B cell (primary cell): ENCODE measurements around the gene POLL. TPM values are rescaled to one million over a fixed set of nuclear protein-coding genes. Genes with fewer than 3 reads are reported as not detected.

ENCODE experiments used
- ATAC-seq: fragments of 200-7000 bp; cut with Tn5 transposase; one replicate; pipeline ENCODE4 v1.10.0; 2021; ENCODE audit warnings: low read depth, mild to moderate bottlenecking, moderate number of reproducible peaks, moderate library complexity
- CTCF ChIA-PET: fragments of 350-600 bp; sonication (Branson Sonifier 250); formaldehyde crosslinking; loops from one replicate; lab custom pipeline; 2021; ENCODE audit warnings: antibody characterized with exemption, inconsistent platforms; lab: Charles Lee
- POLR2A ChIA-PET: fragments of 350-600 bp; sonication (Branson Sonifier 250); formaldehyde crosslinking; loops from one replicate; lab custom pipeline; 2021; ENCODE audit warnings: antibody characterized with exemption; lab: Charles Lee
- DNase-seq: peaks from one replicate; pipeline ENCODE4 v3.0.0; 2013
- H2AFZ ChIP-seq: 2 replicates; pipeline ENCODE4 v1.6.1; 2012; ENCODE audit warnings: mild to moderate bottlenecking, low read depth, low read length; ENCODE audit not compliant: insufficient read depth, poor library complexity, severe bottlenecking
- H3K27ac ChIP-seq, 2 donors: 1 replicate in 1 of 2; 2 replicates in 1 of 2; pipeline ENCODE4 v1.5.1; 2012 to 2013; ENCODE audit warnings: low read length in 2 of 2, mild to moderate bottlenecking in 2 of 2, moderate library complexity in 1 of 2
- H3K27me3 ChIP-seq, 4 experiments: fragments of 200-600 bp in 1 of 4; sonication (generic) in 1 of 4; replicated peaks in 1 of 4; 1 replicate in 2 of 4; 2 replicates in 2 of 4; pipeline versions ENCODE4 v1.6.1 to v1.7.0; 2013 to 2016; ENCODE audit warnings: low read length in 3 of 4, mild to moderate bottlenecking in 2 of 4, mixed read lengths in 1 of 4, moderate library complexity in 1 of 4; ENCODE audit not compliant: insufficient read depth in 4 of 4, control insufficient read depth in 3 of 4; ENCODE audit errors: control extremely low read depth in 1 of 4
- H3K36me3 ChIP-seq, 2 experiments: replicated peaks in 1 of 2; 1 replicate in 1 of 2; 2 replicates in 1 of 2; pipeline versions ENCODE4 v1.6.1 to v1.7.1; 2013; ENCODE audit warnings: low read length in 1 of 2; ENCODE audit not compliant: insufficient read depth in 2 of 2, control insufficient read depth in 1 of 2; ENCODE audit errors: control extremely low read depth in 1 of 2, extremely low read depth in 1 of 2
- H3K4me1 ChIP-seq, 2 donors: fragments of 200-600 bp in 1 of 2; sonication (generic) in 1 of 2; 1 replicate in 1 of 2; 2 replicates in 1 of 2; pipeline versions ENCODE4 v1.5.1 to v1.6.1; 2013 to 2017; ENCODE audit warnings: low read length in 2 of 2; ENCODE audit not compliant: control insufficient read depth in 2 of 2, insufficient read depth in 2 of 2
- H3K4me2 ChIP-seq: replicated peaks from 2 replicates; pipeline ENCODE3; 2012; ENCODE audit warnings: mild to moderate bottlenecking, low read depth, low read length; ENCODE audit not compliant: poor library complexity, severe bottlenecking
- H3K4me3 ChIP-seq, 5 experiments: fragments of 200-600 bp in 1 of 5; sonication (generic) in 1 of 5; 1 replicate in 3 of 5; 2 replicates in 2 of 5; pipeline versions ENCODE4 v1.5.1 to v1.7.0; 2011 to 2016; ENCODE audit warnings: low read length in 4 of 5, mild to moderate bottlenecking in 4 of 5, low read depth in 2 of 5, control low read depth in 1 of 5, moderate library complexity in 1 of 5; ENCODE audit not compliant: insufficient read depth in 1 of 5; ENCODE audit errors: control extremely low read depth in 1 of 5, extremely low read depth in 1 of 5
- H3K79me2 ChIP-seq: fragments of 200-600 bp; sonication (generic); one replicate; pipeline ENCODE4 v1.6.0; 2016; ENCODE audit warnings: low read length; ENCODE audit not compliant: control insufficient read depth, insufficient read depth
- H3K9ac ChIP-seq: fragments of 200-600 bp; sonication (generic); 2 replicates; pipeline ENCODE4 v1.6.1; 2017; ENCODE audit warnings: mild to moderate bottlenecking, low read length, moderate library complexity
- H3K9me3 ChIP-seq, 3 donors: one replicate each; pipeline versions ENCODE4 v1.6.1 to v1.7.1; 2013; ENCODE audit warnings: low read length in 2 of 3; ENCODE audit not compliant: control insufficient read depth in 2 of 3, insufficient read depth in 1 of 3; ENCODE audit errors: control extremely low read depth in 1 of 3
- H4K20me1 ChIP-seq: 2 replicates; pipeline ENCODE4 v1.6.0; 2012; ENCODE audit warnings: mild to moderate bottlenecking, low read length; ENCODE audit not compliant: insufficient read depth, control insufficient read depth, poor library complexity, severe bottlenecking
- H3K27ac Mint-ChIP-seq: one replicate; pipeline ENCODE4 v1.8.0; 2021; ENCODE audit warnings: mixed read lengths
- H3K27me3 Mint-ChIP-seq: one replicate; pipeline ENCODE4 v1.8.0; 2021; ENCODE audit warnings: mixed read lengths
- H3K4me1 Mint-ChIP-seq: one replicate; pipeline ENCODE4 v1.8.0; 2021; ENCODE audit warnings: mixed read lengths
- H3K4me3 Mint-ChIP-seq: one replicate; pipeline ENCODE4 v1.8.0; 2021; ENCODE audit warnings: mixed read lengths
- H3K9me3 Mint-ChIP-seq: one replicate; pipeline ENCODE4 v1.8.0; 2022; ENCODE audit warnings: mixed read lengths; ENCODE audit not compliant: insufficient read depth
- EZH2 ChIP-seq: IDR thresholded peaks from 2 replicates; pipeline ENCODE4 v1.6.1; 2012; ENCODE audit warnings: borderline replicate concordance, low read depth, mild to moderate bottlenecking, moderate library complexity, low read length; ENCODE audit not compliant: insufficient read depth, poor library complexity, severe bottlenecking
- WGBS: methylation state at CpG from one replicate; pipeline ENCODE4 v1.1.5; 2013; ENCODE audit warnings: missing lambda C conversion rate; ENCODE audit not compliant: insufficient coverage; 5-methylcytosine and 5-hydroxymethylcytosine counted together
- intact Hi-C: fragments of 100-400 bp; cut with micrococcal nuclease; formaldehyde crosslinking; loops from one replicate; pipeline ENCODE4 v1.10.0; 2022
- polyA plus RNA-seq: library from polyadenylated mRNA; depleted of rRNA; stranded (reverse); fragments of >200 nt; gene quantifications from 2 replicates; pipeline ENCODE4 v1.2.3, GENCODE V29; 2012
- total RNA-seq, 2 donors: library from RNA; stranded (reverse); fragments of 120-200 nt in 1 of 2; gene quantifications; 1 replicate in 1 of 2; 2 replicates in 1 of 2; pipeline versions ENCODE4 v1.2.3 to v1.2.4, GENCODE V29; 2013 to 2022
- TF ChIP-seq, protein P1 (sequence below): fragments of 200-600 bp; IDR thresholded peaks from one replicate; pipeline ENCODE4 v1.8.0; 2022; ENCODE audit warnings: antibody characterized with exemption, mild to moderate bottlenecking

POLL gene
- total and polyA plus RNA-seq, 2 donors (not counting 1 experiment from before 2014, with no cell fraction given), result 46.0 to 46.7 TPM

DNA sequence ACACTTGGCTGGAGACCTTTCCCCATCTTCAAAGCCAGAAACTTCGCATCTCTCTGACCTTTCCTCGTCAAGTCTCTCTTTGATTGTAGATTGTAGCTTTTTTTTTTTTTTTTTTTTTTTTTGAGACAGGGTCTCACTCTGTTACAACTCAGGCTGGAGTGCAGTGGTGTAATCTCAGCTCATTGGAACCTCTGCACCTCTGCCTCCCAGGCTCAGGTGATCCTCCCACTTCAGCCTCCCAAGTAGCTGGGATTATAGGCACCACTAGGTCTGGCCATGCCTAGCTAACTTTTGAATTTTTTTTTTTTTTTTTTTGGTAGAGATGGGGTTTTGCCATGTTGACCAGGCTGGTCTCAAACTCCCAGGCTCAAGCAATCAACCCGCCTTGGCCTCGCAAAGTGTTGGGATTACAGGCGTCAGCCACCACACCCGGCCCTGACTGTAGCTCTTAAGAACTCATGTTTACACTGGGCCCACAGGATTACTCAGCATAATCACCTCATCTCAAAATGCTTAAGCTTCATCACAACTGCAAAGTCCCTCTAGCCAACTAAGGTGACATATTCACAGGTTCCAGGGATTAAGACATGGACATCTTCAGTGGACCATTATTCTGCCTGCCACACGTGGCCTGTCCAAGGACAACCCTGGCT, 11.7 kb downstream of the POLL start:
- Mint-ChIP-seq H3K4me3 (no peak overlapping the region), H3K9me3 (no peaks in the 10 kb centered on the region), H3K4me1 (no peaks in the 10 kb centered on the region), H3K27me3 (no peaks in the 10 kb centered on the region), H3K27ac (no peak overlapping the region)
- ChIA-PET CTCF (interaction anchor here (0.7 to 1.3 kb wide), 5 partner anchors 34 to 1628 kb away, joined by 3 to 7 read pairs (median 4); no protein-coding TSS in a partner anchor), POLR2A (interaction anchor here (0.6 to 0.7 kb wide), 2 partner anchors 40 to 538 kb away, joined by 3 to 10 read pairs; no protein-coding TSS in a partner anchor)
- intact Hi-C loops, result no loop called here
- H3K27ac ChIP-seq, result no peak overlapping the region
- no peak overlapping the region for H3K4me3 ChIP-seq
- no peaks in the 10 kb centered on the region for H4K20me1 ChIP-seq
- H3K9ac ChIP-seq, result no peak overlapping the region
- H3K4me2 ChIP-seq, result no peak overlapping the region
- WGBS, result 91% methylated on average over 5 of the region's 7 CpGs
- ATAC-seq, result no peak
- H2AFZ ChIP-seq, result no peak overlapping the region
- peaks cover 0 to 18% of the 10 kb centered on the region in 2 experiments for H3K36me3 ChIP-seq
- no peak for TF ChIP-seq EZH2
- TF ChIP-seq, protein P1, sequence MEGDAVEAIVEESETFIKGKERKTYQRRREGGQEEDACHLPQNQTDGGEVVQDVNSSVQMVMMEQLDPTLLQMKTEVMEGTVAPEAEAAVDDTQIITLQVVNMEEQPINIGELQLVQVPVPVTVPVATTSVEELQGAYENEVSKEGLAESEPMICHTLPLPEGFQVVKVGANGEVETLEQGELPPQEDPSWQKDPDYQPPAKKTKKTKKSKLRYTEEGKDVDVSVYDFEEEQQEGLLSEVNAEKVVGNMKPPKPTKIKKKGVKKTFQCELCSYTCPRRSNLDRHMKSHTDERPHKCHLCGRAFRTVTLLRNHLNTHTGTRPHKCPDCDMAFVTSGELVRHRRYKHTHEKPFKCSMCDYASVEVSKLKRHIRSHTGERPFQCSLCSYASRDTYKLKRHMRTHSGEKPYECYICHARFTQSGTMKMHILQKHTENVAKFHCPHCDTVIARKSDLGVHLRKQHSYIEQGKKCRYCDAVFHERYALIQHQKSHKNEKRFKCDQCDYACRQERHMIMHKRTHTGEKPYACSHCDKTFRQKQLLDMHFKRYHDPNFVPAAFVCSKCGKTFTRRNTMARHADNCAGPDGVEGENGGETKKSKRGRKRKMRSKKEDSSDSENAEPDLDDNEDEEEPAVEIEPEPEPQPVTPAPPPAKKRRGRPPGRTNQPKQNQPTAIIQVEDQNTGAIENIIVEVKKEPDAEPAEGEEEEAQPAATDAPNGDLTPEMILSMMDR, result no peak
- H3K27me3 ChIP-seq, result no peaks in the 10 kb centered on the region
- no peaks in the 10 kb centered on the region for H3K4me1 ChIP-seq
- H3K79me2 ChIP-seq, result no peaks in the 10 kb centered on the region
- peaks cover 0 to 9% (median 0%) of the 10 kb centered on the region in 3 donors for H3K9me3 ChIP-seq
- DNase-seq, result no peak

DNA sequence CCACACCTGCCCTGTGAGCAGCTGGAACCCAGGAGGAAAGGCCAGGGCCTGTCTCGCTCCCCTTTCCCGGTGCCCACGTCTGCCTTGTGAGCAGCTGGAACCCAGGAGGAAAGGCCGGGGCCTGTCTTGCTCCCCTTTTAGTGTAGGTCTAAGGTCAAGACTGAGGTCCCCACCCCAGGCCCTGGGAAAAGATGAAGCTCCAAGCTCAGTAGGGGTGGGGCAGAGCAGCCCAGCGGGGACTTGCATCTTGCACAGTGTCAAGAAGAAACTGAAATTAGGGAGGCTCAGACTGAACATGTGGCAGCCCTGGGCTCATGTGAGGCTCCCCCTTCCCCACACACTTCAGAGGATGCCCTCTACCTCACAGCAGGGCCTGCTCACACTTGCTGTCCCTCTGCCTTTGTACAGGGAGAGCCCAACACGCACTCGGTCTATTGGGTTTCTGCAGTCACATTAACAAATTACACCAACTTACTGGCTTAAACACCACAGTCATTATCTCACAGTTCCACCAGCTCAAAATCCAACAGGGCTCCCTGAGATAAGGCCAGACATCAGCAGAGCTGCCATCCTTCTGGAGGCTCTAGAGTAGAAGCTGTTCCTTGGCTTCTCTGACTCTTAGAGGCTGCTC, 12.4 kb downstream of the POLL start:
- ATAC-seq, result no peak
- H4K20me1 ChIP-seq, result no peaks in the 10 kb centered on the region
- intact Hi-C loops, result no loop called here
- no peak overlapping the region for H3K4me3 Mint-ChIP-seq
- POLR2A ChIA-PET, result interaction anchor here (0.6 to 0.7 kb wide), 2 partner anchors 39 to 539 kb away, joined by 3 to 10 read pairs; no protein-coding TSS in a partner anchor
- no peak for DNase-seq
- TF ChIP-seq, protein P1, result no peak
- TF ChIP-seq EZH2, result no peak
- no peak overlapping the region for H3K27ac Mint-ChIP-seq
- no peaks in the 10 kb centered on the region for H3K27me3 Mint-ChIP-seq
- no peak overlapping the region for H2AFZ ChIP-seq
- H3K4me1 ChIP-seq, result peaks cover 1 to 3% of the 10 kb centered on the region in 2 donors
- no peak overlapping the region for H3K27ac ChIP-seq
- CTCF ChIA-PET, result interaction anchor here (0.7 to 1.3 kb wide), 3 partner anchors 33 to 1628 kb away, joined by 4 to 7 read pairs (median 6); no protein-coding TSS in a partner anchor
- WGBS, result 90% methylated on average over 7 of the region's 7 CpGs
- no peaks in the 10 kb centered on the region for H3K79me2 ChIP-seq
- H3K9me3 ChIP-seq, result peaks cover 0 to 9% (median 0%) of the 10 kb centered on the region in 3 donors
- H3K36me3 ChIP-seq, result peaks cover 0 to 18% of the 10 kb centered on the region in 2 experiments
- H3K4me3 ChIP-seq, result no peak overlapping the region
- H3K9ac ChIP-seq, result no peak overlapping the region
- H3K9me3 Mint-ChIP-seq, result no peaks in the 10 kb centered on the region
- no peaks in the 10 kb centered on the region for H3K4me1 Mint-ChIP-seq
- H3K27me3 ChIP-seq, result no peaks in the 10 kb centered on the region
- no peak overlapping the region for H3K4me2 ChIP-seq
